Measurements from ENCODE around the gene NDRG3.

NDRG3 gene

DNA sequence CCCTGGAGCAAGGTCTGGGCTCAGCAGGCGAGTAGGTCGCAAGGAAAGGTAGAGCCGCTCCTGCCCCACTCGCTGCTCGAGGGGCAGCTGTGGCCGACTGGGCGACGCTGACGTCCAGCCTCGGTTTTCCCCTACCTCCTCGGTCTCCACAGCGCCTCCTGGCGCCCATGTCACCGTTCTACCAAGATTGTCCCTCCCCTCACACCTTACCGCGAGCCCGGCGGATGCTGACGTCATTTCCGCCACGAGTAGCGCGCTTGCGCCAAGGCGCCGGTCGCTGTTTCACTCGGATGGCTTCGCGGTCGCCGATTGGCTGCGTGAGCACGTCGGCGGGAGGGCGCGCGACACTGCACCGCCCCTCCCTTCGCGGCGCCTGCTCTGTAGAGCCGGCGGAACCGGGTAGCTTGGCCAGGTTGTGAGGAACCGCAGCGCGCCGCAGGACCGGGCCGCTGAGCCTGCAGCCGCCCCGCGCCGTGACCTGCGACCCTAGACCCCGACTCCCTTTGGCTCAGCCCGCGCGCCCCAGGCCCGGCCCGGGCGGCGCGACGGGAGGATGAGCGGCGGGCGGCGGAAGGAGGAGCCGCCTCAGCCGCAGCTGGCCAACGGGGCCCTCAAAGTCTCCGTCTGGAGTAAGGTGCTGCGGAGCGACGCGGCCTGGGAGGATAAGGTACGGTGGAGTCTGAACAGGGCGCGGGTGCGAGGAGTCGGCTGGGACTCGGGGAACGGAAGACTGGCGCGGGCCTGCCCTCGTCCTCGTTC lies 140.3 kb downstream of the NDRG3 start, which contains the start of gene RAB5IF:
Gene RAB5IF (plus strand): TSS at position 381 of the 759 bp plus-strand sequence. CDS start 173 bp downstream, at position 554.
- DNase-seq, result peak; percentile 98

DNA sequence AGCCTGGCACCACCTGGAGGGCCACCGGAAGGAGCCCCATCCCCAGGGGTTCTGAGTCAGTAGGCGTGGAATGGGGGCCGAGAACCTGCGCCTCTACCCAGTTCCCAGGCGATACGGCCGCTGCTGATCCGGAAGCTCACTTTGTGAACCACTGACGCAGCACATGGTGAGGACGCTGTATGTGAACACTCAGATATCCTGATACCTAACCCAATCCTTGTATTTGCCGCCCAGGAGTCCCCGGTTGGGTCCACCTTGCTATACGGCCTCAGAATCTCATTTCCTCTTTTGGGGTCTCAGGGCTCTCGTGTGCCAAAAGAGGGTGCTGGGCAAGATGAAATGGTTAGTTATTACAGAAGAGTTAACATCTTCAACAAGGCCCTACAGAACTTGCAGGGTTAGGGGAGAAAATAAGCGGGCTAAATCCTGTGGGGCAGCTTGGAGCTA lies 140.9 kb downstream of the NDRG3 start:
- no peak for DNase-seq
